Astrocyte (in vitro differentiated cells and primary cell): ENCODE measurements around the gene KRT9. TPM values are rescaled to one million over a fixed set of nuclear protein-coding genes. Genes with fewer than 3 reads are reported as not detected.

Experiments
- DNase-seq: peaks from one replicate; pipeline ENCODE4 v3.0.0-alpha.2; 2010; ENCODE audit warnings: low read depth
- FAIRE-seq: peaks from 2 replicates; lab custom pipeline; 2011; peaks lifted over from hg19 to GRCh38; lab: Jason Lieb, UNC
- H2AFZ ChIP-seq: 2 replicates; pipeline ENCODE4 v1.6.0; 2012; ENCODE audit warnings: low read depth, low read length, inconsistent platforms
- H3K27ac ChIP-seq: 2 replicates; pipeline ENCODE4 v1.5.1; 2011; ENCODE audit warnings: low read depth, low read length, inconsistent platforms
- H3K27me3 ChIP-seq: 2 replicates; pipeline ENCODE4 v1.6.0; 2011; ENCODE audit warnings: low read length, inconsistent platforms; ENCODE audit not compliant: insufficient read depth
- H3K36me3 ChIP-seq: 2 replicates; pipeline ENCODE4 v1.5.1; 2011; ENCODE audit warnings: low read length, inconsistent platforms; ENCODE audit not compliant: insufficient read depth
- H3K4me1 ChIP-seq: 2 replicates; pipeline ENCODE4 v1.5.1; 2011; ENCODE audit warnings: low read length, inconsistent platforms; ENCODE audit not compliant: insufficient read depth
- H3K4me2 ChIP-seq: 2 replicates; pipeline ENCODE4 v1.6.0; 2012; ENCODE audit warnings: low read length, inconsistent platforms
- H3K4me3 ChIP-seq: 2 replicates; pipeline ENCODE4 v1.5.1; 2011; ENCODE audit warnings: low read depth, mild to moderate bottlenecking, low read length, inconsistent platforms; ENCODE audit not compliant: insufficient read depth
- H3K79me2 ChIP-seq: 2 replicates; pipeline ENCODE4 v1.6.0; 2012; ENCODE audit warnings: mild to moderate bottlenecking, low read length, inconsistent platforms; ENCODE audit not compliant: insufficient read depth
- H3K9ac ChIP-seq: 2 replicates; pipeline ENCODE4 v1.6.0; 2012; ENCODE audit warnings: mild to moderate bottlenecking, low read length, inconsistent platforms
- H3K9me3 ChIP-seq: 2 replicates; pipeline ENCODE4 v1.5.1; 2012; ENCODE audit warnings: low read depth, mild to moderate bottlenecking, low read length, inconsistent platforms; ENCODE audit not compliant: insufficient read depth
- H4K20me1 ChIP-seq: 2 replicates; pipeline ENCODE4 v1.6.0; 2012; ENCODE audit warnings: low read length, inconsistent platforms; ENCODE audit not compliant: insufficient read depth
- H3K27ac Mint-ChIP-seq: one replicate; pipeline ENCODE4 v1.8.0; 2021; ENCODE audit warnings: mild to moderate bottlenecking, mixed read lengths; ENCODE audit not compliant: unreplicated experiment
- H3K27me3 Mint-ChIP-seq: one replicate; pipeline ENCODE4 v1.8.0; 2021; ENCODE audit warnings: low read depth, mixed read lengths; ENCODE audit not compliant: unreplicated experiment
- H3K36me3 Mint-ChIP-seq: one replicate; pipeline ENCODE4 v1.8.0; 2021; ENCODE audit warnings: low read depth, mixed read lengths; ENCODE audit not compliant: unreplicated experiment
- H3K4me1 Mint-ChIP-seq: one replicate; pipeline ENCODE4 v1.8.0; 2021; ENCODE audit warnings: low read depth, mixed read lengths; ENCODE audit not compliant: unreplicated experiment
- H3K4me3 Mint-ChIP-seq: one replicate; pipeline ENCODE4 v1.8.0; 2021; ENCODE audit warnings: mild to moderate bottlenecking, moderate library complexity, mixed read lengths; ENCODE audit not compliant: unreplicated experiment
- H3K9me3 Mint-ChIP-seq: one replicate; pipeline ENCODE4 v1.8.0; 2021; ENCODE audit warnings: mild to moderate bottlenecking, mixed read lengths; ENCODE audit not compliant: unreplicated experiment
- EZH2 ChIP-seq: IDR thresholded peaks from 2 replicates; pipeline ENCODE4 v1.6.1; 2012; ENCODE audit warnings: mild to moderate bottlenecking, low read length, inconsistent platforms; ENCODE audit not compliant: insufficient read depth
- total RNA-seq: library from RNA; stranded (reverse); gene quantifications from 2 replicates; pipeline ENCODE4 v1.2.1, GENCODE V29; 2021
- TF ChIP-seq, protein P1 (sequence below): IDR thresholded peaks from 2 replicates; pipeline ENCODE4 v1.5.1; 2011; ENCODE audit warnings: low read depth, mild to moderate bottlenecking, inconsistent platforms, low read length, moderate library complexity; ENCODE audit not compliant: insufficient read depth

The KRT9 gene
- total RNA-seq, 1 donor from 2014 or later, result 0.09 TPM

DNA sequence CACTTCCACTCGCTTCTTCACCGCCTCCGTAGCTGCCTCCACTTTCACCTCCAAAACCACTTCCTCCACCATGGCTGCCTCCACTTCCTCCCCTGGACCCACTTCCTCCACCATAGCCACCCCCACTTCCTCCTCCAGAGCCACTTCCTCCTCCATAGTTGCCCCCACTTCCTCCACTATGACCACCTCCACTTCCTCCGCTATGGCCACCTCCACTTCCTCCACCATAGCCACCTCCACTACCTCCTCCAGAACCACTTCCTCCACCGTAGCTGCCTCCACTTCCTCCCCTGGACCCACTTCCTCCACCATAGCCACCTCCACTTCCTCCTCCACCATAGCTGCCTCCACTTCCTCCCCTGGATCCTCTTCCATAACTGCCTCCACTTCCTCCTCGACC lies 4.5 kb downstream of the KRT9 start:
- no peak overlapping the region for H3K9ac ChIP-seq
- Mint-ChIP-seq H3K27me3 (peaks cover 67% of the 10 kb centered on the region), H3K27ac (no peak overlapping the region), H3K4me1 (no peaks in the 10 kb centered on the region), H3K36me3 (no peaks in the 10 kb centered on the region), H3K9me3 (no peaks in the 10 kb centered on the region), H3K4me3 (no peak overlapping the region)
- no peaks in the 10 kb centered on the region for H4K20me1 ChIP-seq
- FAIRE-seq (no peak), DNase-seq (no peak)
- H3K4me2 ChIP-seq, result no peak overlapping the region
- no peaks in the 10 kb centered on the region for H3K9me3 ChIP-seq
- TF ChIP-seq, protein P1, sequence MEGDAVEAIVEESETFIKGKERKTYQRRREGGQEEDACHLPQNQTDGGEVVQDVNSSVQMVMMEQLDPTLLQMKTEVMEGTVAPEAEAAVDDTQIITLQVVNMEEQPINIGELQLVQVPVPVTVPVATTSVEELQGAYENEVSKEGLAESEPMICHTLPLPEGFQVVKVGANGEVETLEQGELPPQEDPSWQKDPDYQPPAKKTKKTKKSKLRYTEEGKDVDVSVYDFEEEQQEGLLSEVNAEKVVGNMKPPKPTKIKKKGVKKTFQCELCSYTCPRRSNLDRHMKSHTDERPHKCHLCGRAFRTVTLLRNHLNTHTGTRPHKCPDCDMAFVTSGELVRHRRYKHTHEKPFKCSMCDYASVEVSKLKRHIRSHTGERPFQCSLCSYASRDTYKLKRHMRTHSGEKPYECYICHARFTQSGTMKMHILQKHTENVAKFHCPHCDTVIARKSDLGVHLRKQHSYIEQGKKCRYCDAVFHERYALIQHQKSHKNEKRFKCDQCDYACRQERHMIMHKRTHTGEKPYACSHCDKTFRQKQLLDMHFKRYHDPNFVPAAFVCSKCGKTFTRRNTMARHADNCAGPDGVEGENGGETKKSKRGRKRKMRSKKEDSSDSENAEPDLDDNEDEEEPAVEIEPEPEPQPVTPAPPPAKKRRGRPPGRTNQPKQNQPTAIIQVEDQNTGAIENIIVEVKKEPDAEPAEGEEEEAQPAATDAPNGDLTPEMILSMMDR, result no peak
- TF ChIP-seq EZH2, result no peak
- no peak overlapping the region for H3K27ac ChIP-seq
- no peak overlapping the region for H3K4me3 ChIP-seq
- no peaks in the 10 kb centered on the region for H3K79me2 ChIP-seq
- peaks cover 44% of the 10 kb centered on the region for H3K27me3 ChIP-seq
- no peaks in the 10 kb centered on the region for H3K36me3 ChIP-seq
- no peaks in the 10 kb centered on the region for H3K4me1 ChIP-seq
- H2AFZ ChIP-seq, result no peak overlapping the region

DNA sequence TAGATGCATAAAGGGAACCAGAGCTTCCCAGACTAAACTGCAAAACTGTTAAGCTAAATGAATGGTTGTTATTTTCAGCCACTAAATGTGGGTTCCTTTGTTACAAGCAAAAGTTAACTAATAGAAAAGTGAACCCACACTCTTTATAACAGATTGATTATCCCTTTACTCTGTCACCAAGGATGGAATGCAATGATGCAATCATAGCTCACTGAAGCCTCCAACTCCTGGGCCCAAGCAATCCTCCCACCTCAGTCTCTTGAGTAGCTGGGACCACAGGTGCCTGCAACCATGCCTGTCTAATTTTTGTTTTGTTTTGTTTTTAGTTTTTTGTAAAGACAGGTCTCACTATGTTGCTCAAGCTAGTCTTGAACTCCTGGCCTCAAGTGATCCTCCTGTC lies 6.5 kb downstream of the KRT9 start:
- Histone ChIP-seq H2AFZ (no peak overlapping the region), H3K4me1 (no peaks in the 10 kb centered on the region), H3K4me3 (no peak overlapping the region), H3K9me3 (no peaks in the 10 kb centered on the region), H3K4me2 (no peak overlapping the region), H4K20me1 (no peaks in the 10 kb centered on the region), H3K27ac (no peak overlapping the region), H3K79me2 (no peaks in the 10 kb centered on the region), H3K27me3 (peaks cover 38% of the 10 kb centered on the region), H3K9ac (no peak overlapping the region), H3K36me3 (no peaks in the 10 kb centered on the region)
- Mint-ChIP-seq H3K36me3 (no peaks in the 10 kb centered on the region), H3K4me3 (no peak overlapping the region), H3K4me1 (no peaks in the 10 kb centered on the region), H3K27ac (no peak overlapping the region), H3K9me3 (no peaks in the 10 kb centered on the region), H3K27me3 (peaks cover 52% of the 10 kb centered on the region)
- FAIRE-seq (no peak), DNase-seq (no peak)
- TF ChIP-seq, protein P1, result no peak
- no peak for TF ChIP-seq EZH2

DNA sequence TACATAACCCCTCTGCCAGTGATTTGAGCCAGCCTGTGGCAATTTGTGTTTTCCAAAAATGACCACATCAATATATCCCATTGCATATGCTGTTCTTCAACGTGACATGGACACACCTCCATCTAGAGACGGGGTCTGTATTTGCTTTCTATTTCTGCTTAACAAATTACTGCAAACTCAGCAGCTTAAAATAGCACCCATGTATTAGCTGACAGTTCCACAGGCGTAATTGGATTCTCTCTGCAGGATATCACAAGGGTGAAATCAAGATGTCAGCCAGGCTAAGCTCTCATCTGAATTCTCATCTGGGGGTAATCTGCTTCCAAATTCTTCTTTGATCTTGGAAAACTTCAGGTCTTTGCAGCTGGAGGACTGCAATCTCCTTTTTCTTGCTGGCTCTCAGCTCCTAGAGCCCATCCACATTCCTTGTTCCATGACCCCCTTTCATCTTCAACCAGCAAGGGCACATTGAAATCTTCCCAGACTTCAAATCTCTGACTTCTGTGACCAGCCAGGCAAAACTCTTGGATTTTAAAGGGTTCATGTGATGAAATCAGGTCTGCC lies 8.2 kb downstream of the KRT9 start:
- H3K9me3 ChIP-seq, result no peaks in the 10 kb centered on the region
- no peaks in the 10 kb centered on the region for H3K79me2 ChIP-seq
- no peaks in the 10 kb centered on the region for H3K9me3 Mint-ChIP-seq
- no peak overlapping the region for H3K27ac ChIP-seq
- no peaks in the 10 kb centered on the region for H3K36me3 Mint-ChIP-seq
- no peaks in the 10 kb centered on the region for H4K20me1 ChIP-seq
- H3K27me3 ChIP-seq, result peaks cover 34% of the 10 kb centered on the region
- no peak overlapping the region for H3K27ac Mint-ChIP-seq
- no peak overlapping the region for H3K4me3 Mint-ChIP-seq
- H2AFZ ChIP-seq, result no peak overlapping the region
- peaks cover 5% of the 10 kb centered on the region for H3K4me1 Mint-ChIP-seq
- H3K9ac ChIP-seq, result no peak overlapping the region
- DNase-seq, result no peak
- no peaks in the 10 kb centered on the region for H3K4me1 ChIP-seq
- no peak for FAIRE-seq
- no peaks in the 10 kb centered on the region for H3K36me3 ChIP-seq
- H3K27me3 Mint-ChIP-seq, result peaks cover 36% of the 10 kb centered on the region
- TF ChIP-seq, protein P1, result no peak
- TF ChIP-seq EZH2, result no peak
- no peak overlapping the region for H3K4me2 ChIP-seq
- no peak overlapping the region for H3K4me3 ChIP-seq
